ENCODE data around the gene ENTPD6.
"Not testable (repeated sequence)": the region's sequence is repeated elsewhere in the genome, so short reads cannot be mapped to it uniquely, and the experiment has no call there.

Gene ENTPD6

DNA sequence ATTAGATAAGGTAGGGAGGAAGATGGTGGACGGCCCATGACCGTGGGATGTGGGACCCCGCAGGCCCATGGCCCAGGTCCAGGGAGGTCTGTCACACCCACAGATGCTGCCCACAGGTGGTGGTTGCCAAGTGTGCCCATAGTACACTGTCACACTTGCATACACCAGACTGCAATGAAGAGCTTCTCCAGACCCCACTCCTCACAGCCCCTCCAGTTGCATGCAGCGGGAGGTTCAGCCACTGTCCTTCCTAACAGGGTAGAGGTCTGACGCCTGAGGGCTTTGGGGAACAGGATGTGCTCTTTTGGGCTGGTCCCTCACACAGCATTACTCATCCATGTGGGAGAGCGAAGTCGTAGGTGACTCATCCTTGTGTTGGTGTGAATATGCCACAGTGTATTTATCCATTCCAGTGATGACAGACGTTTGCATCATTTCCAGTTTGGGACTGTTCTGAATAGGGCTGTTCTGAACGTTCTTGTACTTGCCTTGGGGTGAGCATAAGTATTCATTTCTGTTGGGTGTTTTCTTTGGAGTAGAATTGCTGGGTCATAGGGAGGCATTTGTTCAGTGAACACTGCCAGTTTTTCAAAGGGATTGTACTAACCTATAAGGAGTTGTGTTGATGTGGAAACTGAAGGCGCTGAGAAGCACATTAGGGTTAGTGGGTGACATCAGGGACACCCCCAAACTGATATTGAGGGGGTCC is 42.3 kb downstream of the ENTPD6 start:
- no peak overlapping the region for H3K4me3 ChIP-seq (ENCODE audit: low read depth, low read length)
- no peaks in the 10 kb centered on the region for H3K27me3 ChIP-seq (ENCODE audit: control insufficient read depth, insufficient read depth, low read length)
- H3K4me1 ChIP-seq (ENCODE audit: control insufficient read depth, insufficient read depth, low read length) = peaks cover 4% of the 10 kb centered on the region
- no peak overlapping the region for H3K9ac ChIP-seq (ENCODE audit: low read length)
- no peak overlapping the region for H3K27ac ChIP-seq (ENCODE audit: low read depth, low read length)
- no peaks in the 10 kb centered on the region for H3K9me3 ChIP-seq (ENCODE audit: control insufficient read depth, insufficient read depth, low read depth, low read length)
- no peaks in the 10 kb centered on the region for H3K36me3 ChIP-seq (ENCODE audit: control insufficient read depth, insufficient read depth, low read length)

DNA sequence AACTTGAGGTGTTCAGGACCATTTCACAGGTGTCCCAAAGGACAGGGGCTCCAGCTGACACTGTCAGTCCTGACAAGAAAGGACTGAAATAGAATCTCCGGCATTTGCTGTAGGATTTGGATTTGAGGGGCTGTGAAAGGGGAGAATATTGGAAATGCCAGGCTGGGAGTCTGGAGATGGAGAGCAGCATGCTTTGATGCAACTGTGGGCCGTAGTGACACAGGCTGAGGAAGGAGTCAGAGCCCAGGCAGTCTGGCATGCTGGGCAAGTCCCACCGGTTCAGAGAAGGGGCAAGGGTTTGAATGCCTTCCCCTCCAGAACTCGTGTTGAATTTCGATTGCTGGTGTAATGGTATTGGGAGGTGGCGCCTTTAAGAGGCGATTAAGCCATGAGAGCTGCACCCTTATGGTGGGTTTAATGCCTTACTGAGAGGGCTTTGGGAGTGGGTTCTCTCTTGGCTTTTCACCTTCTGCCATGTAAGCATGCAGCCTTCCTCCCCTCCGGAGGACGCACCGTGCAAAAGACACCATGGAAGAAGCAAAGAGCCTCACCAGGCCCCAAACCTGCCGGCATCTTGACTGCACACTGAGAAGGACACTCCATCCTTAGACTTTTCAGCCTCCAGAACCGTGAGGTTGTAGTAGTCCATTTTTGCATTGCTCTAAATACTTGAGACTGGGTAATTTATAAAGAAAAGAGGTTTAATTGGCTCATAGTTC is 43.0 kb downstream of the ENTPD6 start:
- H3K36me3 ChIP-seq (ENCODE audit: control insufficient read depth, insufficient read depth, low read length) = no peaks in the 10 kb centered on the region
- no peaks in the 10 kb centered on the region for H3K27me3 ChIP-seq (ENCODE audit: control insufficient read depth, insufficient read depth, low read length)
- H3K4me1 ChIP-seq (ENCODE audit: control insufficient read depth, insufficient read depth, low read length) = no peaks in the 10 kb centered on the region; the same call in none of the 2 replicates
- no peak overlapping the region for H3K27ac ChIP-seq (ENCODE audit: low read depth, low read length)
- no peak overlapping the region for H3K9ac ChIP-seq (ENCODE audit: low read length)
- no peak overlapping the region for H3K4me3 ChIP-seq (ENCODE audit: low read depth, low read length)
- H3K9me3 ChIP-seq (ENCODE audit: control insufficient read depth, insufficient read depth, low read depth, low read length) = no peaks in the 10 kb centered on the region

DNA sequence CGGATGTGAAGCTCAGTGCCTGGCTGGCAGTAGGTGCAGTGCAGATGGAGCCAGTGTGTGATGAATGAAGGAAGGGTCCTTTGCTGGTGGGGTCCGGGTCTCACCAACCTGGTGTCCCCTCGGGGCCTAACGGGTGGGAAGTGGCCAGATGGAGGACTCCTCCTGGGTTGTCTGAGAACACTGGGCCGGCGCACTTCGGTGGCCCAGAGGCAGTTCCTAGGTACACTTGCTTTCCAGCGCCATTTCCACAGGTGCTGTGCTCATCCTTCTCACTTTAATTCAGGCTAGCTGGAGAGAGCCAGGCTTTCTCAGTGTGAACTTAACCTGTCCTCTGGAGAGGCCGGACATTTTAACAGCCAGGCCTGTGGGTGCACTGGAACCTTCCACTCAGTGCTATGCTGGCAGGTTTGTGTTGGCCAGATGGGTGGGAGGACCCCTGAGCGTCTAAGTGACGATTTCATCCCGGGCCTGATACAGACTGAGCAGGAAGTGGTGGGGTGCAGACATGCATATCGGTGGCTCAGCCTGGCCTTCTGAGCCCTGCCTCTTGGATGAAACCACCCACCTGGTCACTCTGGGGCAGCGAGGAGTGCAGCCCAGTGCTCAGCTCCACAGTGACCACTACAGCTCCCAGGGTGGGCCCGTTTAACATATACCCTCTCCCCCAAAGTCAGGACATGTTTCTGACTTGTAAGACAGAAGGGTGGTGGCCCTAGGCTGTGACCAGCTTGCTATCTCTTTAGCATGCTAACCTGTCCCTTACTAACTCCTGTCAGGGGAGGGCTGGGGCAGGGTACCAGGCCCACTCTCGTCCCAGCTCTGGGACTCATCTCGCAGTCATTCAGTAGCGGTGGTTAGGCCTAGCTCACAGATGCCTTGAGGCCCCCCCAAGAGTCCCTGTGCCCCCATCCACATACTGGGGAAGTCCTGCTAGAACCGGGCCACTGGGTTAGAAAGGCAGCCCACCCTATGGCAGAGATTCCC is 44.2 kb downstream of the ENTPD6 start:
- no peaks in the 10 kb centered on the region for H3K27me3 ChIP-seq (ENCODE audit: control insufficient read depth, insufficient read depth, low read length)
- H3K4me3 ChIP-seq (ENCODE audit: low read depth, low read length) = no peak overlapping the region
- no peaks in the 10 kb centered on the region; the same call in none of the 2 replicates for H3K4me1 ChIP-seq (ENCODE audit: control insufficient read depth, insufficient read depth, low read length)
- H3K36me3 ChIP-seq (ENCODE audit: control insufficient read depth, insufficient read depth, low read length) = no peaks in the 10 kb centered on the region
- no peak overlapping the region for H3K9ac ChIP-seq (ENCODE audit: low read length)
- H3K9me3 ChIP-seq (ENCODE audit: control insufficient read depth, insufficient read depth, low read depth, low read length) = no peaks in the 10 kb centered on the region
- H3K27ac ChIP-seq (ENCODE audit: low read depth, low read length) = no peak overlapping the region

DNA sequence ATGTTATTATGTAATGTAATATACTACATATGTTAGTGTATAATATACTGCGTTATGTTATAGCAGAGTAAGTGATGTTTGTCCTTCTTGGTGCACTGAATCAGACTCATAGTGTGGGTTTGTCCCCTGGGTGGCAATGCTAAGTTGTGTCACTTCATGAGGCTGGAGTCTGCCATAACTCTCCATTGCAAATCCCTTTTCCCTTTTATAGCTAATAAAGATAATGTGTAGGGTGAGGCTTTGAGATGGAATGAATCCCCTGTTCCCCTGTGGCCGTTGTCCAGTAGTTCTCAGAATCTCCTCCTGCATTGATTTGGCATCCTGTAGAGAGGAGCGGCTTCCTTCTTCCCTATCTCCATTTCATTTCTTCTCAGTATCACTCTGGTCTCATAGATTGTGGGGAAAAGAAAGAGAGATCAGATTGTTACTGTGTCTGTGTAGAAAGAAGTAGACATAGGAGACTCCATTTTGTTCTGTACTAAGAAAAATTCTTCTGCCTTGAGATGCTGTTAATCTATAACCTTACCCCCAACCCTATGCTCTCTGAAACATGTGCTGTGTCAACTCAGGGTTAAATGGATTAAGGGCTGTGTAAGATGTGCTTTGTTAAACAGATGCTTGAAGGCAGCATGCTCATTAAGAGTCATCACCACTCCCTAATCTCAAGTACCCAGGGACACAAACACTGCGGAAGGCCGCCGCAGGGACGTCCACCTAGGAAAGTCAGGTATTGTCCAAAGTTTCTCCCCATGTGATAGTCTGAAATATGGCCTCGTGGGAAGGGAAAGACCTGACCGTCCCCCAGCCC is 45.5 kb downstream of the ENTPD6 start:
- H3K27me3 ChIP-seq (ENCODE audit: control insufficient read depth, insufficient read depth, low read length); H3K4me3 ChIP-seq (ENCODE audit: low read depth, low read length); H3K4me1 ChIP-seq (ENCODE audit: control insufficient read depth, insufficient read depth, low read length); H3K9me3 ChIP-seq (ENCODE audit: control insufficient read depth, insufficient read depth, low read depth, low read length); H3K36me3 ChIP-seq (ENCODE audit: control insufficient read depth, insufficient read depth, low read length); H3K9ac ChIP-seq (ENCODE audit: low read length); H3K27ac ChIP-seq (ENCODE audit: low read depth, low read length): not testable (repeated sequence)

DNA sequence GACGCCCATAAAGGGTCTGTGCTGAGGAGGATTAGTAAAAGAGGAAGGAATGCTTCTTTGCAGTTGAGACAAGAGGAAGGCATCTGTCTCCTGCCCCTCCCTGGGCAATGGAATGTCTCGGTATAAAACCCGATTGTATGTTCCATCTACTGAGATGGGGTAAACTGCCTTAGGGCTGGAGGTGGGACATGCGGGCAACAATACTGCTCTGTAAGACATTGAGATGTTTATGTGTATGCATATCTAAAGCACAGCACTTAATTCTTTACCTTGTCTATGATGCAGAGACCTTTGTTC is 46.1 kb downstream of the ENTPD6 start:
- not testable (repeated sequence) for H3K9ac ChIP-seq (ENCODE audit: low read length); H3K4me3 ChIP-seq (ENCODE audit: low read depth, low read length); H3K27ac ChIP-seq (ENCODE audit: low read depth, low read length); H3K4me1 ChIP-seq (ENCODE audit: control insufficient read depth, insufficient read depth, low read length); H3K36me3 ChIP-seq (ENCODE audit: control insufficient read depth, insufficient read depth, low read length); H3K9me3 ChIP-seq (ENCODE audit: control insufficient read depth, insufficient read depth, low read depth, low read length); H3K27me3 ChIP-seq (ENCODE audit: control insufficient read depth, insufficient read depth, low read length)

DNA sequence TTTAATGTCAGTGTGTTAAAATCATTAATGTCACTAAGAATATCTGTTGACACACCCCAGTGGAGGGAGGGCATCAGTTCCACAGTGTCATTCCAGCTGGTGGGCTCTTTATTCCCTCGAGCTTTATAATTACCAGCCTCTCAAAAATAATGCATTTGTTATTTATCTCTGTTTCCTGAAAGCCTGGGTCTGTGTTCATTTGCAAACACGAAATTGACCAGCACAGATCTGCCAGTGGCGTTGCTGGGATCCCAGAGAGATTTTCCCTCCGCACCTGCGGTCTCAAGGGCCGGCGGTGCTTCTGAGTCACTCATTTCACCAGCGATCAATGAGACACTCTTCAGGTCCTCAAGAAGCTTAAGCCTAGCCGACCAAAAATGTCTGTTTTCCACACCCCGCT is 46.7 kb downstream of the ENTPD6 start:
- Histone ChIP-seq H3K4me3 (ENCODE audit: low read depth, low read length) (no peak overlapping the region), H3K36me3 (ENCODE audit: control insufficient read depth, insufficient read depth, low read length) (no peaks in the 10 kb centered on the region), H3K9me3 (ENCODE audit: control insufficient read depth, insufficient read depth, low read depth, low read length) (no peaks in the 10 kb centered on the region), H3K4me1 (ENCODE audit: control insufficient read depth, insufficient read depth, low read length) (peaks cover 7% of the 10 kb centered on the region), H3K27ac (ENCODE audit: low read depth, low read length) (no peak overlapping the region), H3K27me3 (ENCODE audit: control insufficient read depth, insufficient read depth, low read length) (peaks cover 11% of the 10 kb centered on the region; the same call in 1 of the 2 replicates), H3K9ac (ENCODE audit: low read length) (no peak overlapping the region)

DNA sequence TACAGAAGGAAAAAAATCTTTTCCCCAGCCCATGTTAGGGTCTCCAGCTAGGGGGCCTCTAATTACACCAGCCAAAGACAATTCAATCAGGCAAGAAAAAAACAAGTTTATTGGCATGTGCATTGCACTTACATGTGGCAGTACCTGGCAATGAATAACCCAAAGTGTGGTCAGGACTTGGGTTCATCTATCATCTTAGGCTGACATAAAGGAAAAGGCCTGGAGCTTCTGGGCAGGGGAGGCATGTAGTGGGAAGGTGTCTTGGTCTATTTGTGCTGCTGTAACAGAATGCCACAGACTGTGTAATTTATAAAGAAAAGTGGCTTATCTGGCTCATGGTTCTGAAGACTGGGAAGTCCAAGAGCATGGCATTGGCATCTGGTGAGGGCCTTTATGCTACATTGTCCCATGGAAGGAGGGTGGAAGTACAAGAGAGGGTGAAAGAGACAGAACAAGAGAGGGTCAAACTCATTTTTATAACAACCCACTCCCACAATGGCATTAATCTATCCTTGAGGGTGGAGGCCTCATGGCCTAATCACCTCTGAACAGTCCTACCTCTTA is 48.0 kb downstream of the ENTPD6 start:
- peaks cover 15% of the 10 kb centered on the region; the same call in 1 of the 2 replicates for H3K27me3 ChIP-seq (ENCODE audit: control insufficient read depth, insufficient read depth, low read length)
- peaks cover 7% of the 10 kb centered on the region for H3K4me1 ChIP-seq (ENCODE audit: control insufficient read depth, insufficient read depth, low read length)
- H3K9ac ChIP-seq (ENCODE audit: low read length) = no peak overlapping the region
- no peaks in the 10 kb centered on the region for H3K9me3 ChIP-seq (ENCODE audit: control insufficient read depth, insufficient read depth, low read depth, low read length)
- H3K27ac ChIP-seq (ENCODE audit: low read depth, low read length) = no peak overlapping the region
- no peaks in the 10 kb centered on the region for H3K36me3 ChIP-seq (ENCODE audit: control insufficient read depth, insufficient read depth, low read length)
- no peak overlapping the region for H3K4me3 ChIP-seq (ENCODE audit: low read depth, low read length)

DNA sequence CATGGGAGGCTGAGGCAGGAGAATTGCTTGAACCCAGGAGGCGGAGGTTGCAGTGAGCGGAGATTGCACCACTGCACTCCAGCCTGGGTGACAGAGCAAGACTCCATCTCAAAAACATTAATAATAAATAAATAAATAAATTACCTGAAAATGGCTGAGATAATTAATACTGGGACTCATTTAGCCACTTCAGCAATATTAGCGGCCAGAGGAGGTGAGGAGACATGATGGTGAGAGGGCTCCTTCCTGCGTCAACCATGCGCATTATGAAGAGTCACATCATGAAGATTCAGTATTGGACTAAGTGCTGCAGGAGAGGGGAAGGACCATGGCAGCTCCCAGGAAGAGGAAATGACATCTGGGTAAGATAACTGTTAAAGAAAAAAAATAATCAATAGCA is 49.5 kb downstream of the ENTPD6 start:
- Histone ChIP-seq H3K27me3 (ENCODE audit: control insufficient read depth, insufficient read depth, low read length) (peaks cover 15% of the 10 kb centered on the region; the same call in 1 of the 2 replicates), H3K36me3 (ENCODE audit: control insufficient read depth, insufficient read depth, low read length) (no peaks in the 10 kb centered on the region), H3K27ac (ENCODE audit: low read depth, low read length) (no peak overlapping the region), H3K4me3 (ENCODE audit: low read depth, low read length) (no peak overlapping the region), H3K9ac (ENCODE audit: low read length) (no peak overlapping the region), H3K4me1 (ENCODE audit: control insufficient read depth, insufficient read depth, low read length) (peaks cover 13% of the 10 kb centered on the region), H3K9me3 (ENCODE audit: control insufficient read depth, insufficient read depth, low read depth, low read length) (no peaks in the 10 kb centered on the region)

DNA sequence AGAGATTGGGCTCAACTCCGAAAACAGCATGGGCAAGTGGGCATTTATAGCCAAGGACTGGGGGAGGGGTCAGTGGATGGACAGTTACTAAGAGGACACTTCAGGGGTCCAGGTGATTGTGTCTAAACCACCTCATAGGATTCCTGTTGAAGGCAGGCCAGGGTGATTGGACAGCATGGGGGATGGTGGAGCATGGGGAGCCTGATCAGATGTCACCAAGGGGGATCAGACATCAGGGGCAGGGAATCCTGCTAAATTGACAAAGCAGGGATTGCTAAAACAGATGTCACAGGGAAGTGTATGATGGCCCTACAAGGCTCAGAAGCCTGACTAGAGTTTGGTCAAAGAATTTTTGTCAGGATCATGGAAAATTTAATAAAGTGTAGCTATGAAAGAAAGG is 49.9 kb downstream of the ENTPD6 start:
- Histone ChIP-seq H3K4me3 (ENCODE audit: low read depth, low read length) (no peak overlapping the region), H3K36me3 (ENCODE audit: control insufficient read depth, insufficient read depth, low read length) (no peaks in the 10 kb centered on the region), H3K27ac (ENCODE audit: low read depth, low read length) (no peak overlapping the region), H3K9me3 (ENCODE audit: control insufficient read depth, insufficient read depth, low read depth, low read length) (no peaks in the 10 kb centered on the region), H3K9ac (ENCODE audit: low read length) (no peak overlapping the region), H3K4me1 (ENCODE audit: control insufficient read depth, insufficient read depth, low read length) (peaks cover 18% of the 10 kb centered on the region), H3K27me3 (ENCODE audit: control insufficient read depth, insufficient read depth, low read length) (peaks cover 15% of the 10 kb centered on the region; the same call in 1 of the 2 replicates)

All from HUES6 (cell line).